GM18909 (cell line): ENCODE measurements around the gene C4orf50.
"Not testable (repeated sequence)": the region's sequence is repeated elsewhere in the genome, so short reads cannot be mapped to it uniquely, and the experiment has no call there.

Source experiments
- ATAC-seq: cut with Tn5 transposase; IDR thresholded peaks from one replicate; pipeline ENCODE4 v1.9.1; 2021; ENCODE audit warnings: mild to moderate bottlenecking; ENCODE audit not compliant: unreplicated experiment, poor library complexity

Gene C4orf50

DNA sequence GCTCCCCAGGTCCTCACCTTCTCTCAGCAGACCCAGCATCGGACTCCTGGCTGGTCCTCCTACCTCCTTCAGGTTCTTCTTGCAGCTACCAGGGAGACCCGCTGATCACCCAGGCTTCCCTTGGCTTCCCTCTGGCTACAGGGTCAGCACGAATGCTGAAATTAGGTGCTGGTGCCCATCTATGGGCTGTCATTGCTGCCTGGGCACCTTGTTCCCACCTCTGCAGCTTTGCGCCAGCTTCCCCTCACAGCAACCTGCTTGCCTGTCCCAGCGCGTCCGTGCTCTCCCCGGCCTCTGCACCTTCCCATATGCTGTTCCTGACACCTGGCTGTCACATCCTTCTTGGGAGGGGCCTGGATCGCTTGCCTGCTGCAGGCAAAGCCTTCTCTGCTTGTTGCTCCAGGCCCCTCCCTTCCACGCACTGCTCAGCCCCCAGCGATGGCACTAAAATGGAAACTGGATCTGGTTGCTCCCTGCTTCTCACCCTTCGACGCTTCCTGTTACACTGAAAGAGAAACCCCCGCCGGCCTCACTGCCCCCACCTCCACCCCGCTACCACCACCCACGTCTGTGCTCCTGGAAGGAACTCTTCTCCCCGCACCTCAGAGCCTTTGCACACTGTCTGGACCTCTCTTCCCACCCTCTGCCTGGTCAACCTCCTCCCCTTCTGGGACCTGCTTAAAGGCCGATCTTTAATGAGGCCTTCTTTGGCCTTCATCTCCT is 22.2 kb downstream of the C4orf50 start:
- no peak for ATAC-seq

GRCh38 chr4:5993876-5994811 is 24.1 kb downstream of the C4orf50 start:
- no peak for ATAC-seq

GRCh38 chr4:5993346-5993745 is 24.9 kb downstream of the C4orf50 start:
- ATAC-seq: not testable (repeated sequence)

GRCh38 chr4:5992828-5993321 is 25.4 kb downstream of the C4orf50 start:
- ATAC-seq: no peak

DNA sequence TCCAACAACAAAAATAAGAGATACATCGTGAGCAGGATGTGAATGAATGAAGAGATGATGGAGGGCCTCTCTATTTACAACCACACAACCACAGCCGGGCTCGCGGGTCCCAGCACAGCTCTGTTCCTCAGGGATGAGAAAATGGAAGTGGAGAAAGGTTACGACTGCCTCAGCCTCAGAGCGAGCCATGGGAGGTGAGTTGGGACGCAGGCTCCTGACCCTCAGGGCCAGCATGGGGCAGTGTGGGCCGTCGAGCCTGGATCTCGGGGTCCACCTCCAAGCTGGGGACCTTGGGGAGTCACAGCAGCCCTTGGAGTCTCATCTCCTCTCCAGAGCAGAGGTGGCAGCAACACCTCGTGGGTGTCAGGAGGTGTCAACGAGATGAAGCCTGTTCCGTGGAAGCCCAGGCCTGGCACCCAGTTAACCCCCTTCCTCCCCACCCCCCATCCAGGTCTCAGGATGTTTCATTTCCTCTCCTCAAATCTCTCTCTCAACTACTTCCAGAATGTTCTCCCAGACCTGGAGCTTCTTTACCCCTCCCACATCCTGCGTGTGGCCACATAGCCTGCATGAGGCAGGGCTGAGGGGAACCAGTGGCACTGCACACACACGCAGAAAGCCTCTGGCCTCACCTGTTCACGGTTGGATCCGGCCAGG is 25.9 kb downstream of the C4orf50 start:
- no peak for ATAC-seq

DNA sequence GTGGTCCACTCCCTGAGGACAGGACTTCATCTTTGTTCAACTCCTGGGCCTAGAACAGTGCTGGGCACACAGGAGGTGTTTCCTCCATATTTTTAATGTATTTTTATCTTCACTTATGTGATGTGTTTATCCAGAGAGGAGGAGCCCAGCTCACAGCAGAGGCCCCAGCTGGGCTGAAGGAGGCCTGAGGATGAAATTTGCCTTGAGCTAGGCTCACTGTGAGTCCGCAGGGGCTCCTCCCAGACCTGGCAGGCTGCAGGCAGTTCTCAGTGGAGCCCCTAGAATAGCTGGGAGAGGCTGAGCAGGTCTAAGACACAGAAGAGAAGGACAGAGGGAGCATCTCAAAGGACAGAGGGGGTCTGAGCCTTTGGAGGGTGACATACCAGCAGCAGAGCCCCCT is 26.8 kb downstream of the C4orf50 start:
- no peak for ATAC-seq

GRCh38 chr4:5990446-5991160 is 27.6 kb downstream of the C4orf50 start:
- ATAC-seq: no peak

- no peak for ATAC-seq
Measured at GRCh38 chr4:5989236-5990225, 28.7 kb downstream of the C4orf50 start.

DNA sequence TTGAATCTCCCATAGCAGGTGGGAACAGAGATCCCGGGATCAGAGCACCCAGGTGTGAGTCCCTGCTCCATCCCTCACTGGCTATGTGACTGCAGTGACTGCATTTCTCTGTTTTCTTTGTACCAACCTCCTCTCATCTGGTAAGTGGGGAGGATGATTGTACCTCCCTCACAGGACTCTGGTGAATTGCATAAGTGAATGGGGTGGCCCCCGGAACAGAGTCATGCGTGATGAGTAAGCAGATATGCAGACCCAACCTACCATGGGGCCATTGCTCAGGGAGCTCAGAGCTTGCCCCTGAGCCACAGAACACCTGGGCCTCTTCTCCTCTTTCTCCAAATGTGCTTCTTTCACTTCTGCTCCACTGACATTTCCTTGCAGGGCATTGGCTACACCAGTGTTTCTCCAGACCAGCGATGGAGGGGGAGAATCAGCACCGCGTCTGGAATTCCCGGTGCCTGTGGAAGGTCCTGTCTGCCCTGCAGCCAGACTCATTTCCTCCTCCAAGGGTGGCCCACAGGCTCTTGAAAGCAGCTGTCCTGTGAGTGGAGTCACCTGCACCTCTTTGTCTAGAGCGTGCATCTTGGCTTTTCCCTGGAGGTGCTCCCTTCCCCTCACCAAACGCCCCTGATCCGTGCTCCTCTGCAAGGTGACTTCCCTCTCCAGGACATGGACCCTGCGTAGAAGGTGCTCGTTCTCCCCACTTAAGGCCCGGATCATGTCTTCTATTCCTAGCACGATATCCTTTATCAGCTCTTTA is 30.0 kb downstream of the C4orf50 start:
- ATAC-seq: no peak

DNA sequence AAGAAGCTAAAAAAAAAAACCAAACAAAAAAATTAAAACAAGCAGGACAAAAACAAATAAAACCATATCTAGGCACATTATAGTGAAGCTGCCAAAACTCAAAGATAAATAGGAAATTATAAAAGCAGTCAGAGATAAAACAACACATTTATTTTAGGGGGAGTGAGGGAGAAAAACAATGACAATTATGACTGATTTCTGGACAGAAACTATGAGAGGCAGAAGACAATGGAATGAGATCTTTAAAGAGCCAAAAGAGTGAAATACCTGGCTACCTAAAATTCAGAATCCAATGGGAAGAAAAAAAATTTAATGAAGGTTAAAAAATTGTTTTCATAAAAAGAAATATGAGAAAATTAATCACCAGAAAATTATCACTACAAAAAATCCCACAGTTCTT is 33.4 kb downstream of the C4orf50 start:
- ATAC-seq: no peak

DNA sequence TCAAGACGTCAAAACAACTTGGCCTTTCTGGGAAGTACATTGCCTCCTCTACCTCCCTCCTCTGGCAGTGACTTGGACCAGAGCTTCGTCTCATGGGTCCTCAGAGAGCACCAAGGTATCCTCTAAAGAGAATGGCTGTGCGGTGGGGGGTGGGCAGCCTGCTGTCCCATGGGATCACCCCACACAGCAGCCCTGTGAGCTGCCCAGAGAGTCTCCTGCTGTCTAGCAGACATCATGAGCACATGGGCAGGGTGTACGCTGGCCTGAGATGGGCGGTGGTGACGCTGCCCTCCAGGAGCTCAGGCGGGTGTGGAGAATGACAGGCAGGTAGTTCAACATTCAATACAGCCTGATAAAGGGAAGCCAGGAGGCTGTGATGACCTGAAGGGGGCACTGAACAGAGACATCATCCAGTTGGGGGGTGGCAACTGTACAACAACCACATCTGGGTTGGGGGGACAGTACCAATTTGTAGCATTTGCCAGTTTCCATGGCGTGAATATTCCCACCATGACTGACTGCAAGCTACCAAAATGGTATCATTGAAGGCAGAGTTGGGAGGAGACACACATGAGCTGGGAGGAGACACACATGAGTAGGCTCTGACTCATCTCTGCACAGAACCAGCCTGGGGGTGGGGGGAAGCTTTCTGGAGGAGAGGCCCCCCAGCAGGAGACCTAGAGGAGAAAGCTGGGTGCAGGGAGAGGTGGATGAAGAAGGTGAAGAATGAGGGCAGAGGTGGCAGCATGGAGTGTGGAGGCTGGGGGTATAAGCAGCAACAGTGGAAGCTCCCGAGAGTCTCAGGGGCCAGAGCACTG is 35.9 kb downstream of the C4orf50 start:
- ATAC-seq: no peak

DNA sequence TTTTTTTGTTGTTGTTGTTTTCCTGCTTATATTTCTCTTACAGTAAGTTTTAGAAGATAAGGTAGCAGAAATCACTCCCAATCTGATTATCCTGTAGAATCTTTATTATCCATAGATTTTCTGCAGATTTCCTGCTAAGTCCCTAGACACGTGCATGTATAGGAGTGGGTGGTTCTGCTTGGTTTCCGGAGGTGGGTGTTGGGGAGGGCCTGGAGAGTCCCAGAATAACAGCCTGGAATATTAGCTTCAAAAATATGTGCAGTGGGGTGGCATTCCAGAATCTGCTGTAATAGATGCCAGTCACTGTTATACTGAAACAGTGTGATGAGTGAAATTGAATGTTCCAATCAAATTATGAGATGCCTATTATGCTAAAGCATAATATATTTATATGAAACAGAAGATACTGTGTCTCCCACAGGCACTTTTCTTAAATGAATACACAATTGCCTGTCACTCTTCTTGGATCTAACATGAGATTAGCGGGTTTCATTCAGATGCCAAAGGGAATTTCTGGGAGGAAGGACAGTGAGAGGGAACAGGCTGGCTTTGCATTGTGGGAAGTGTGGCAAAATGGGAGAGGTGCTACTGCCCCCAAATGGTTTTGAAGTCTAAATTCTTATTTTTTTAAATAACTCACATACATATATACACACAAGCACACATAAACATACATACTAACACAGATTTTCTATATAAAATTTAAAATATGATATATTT is 37.6 kb downstream of the C4orf50 start:
- no peak for ATAC-seq

GRCh38 chr4:5979981-5980380 is 38.2 kb downstream of the C4orf50 start:
- ATAC-seq: no peak

GRCh38 chr4:5976921-5977320 is 41.3 kb downstream of the C4orf50 start:
- no peak for ATAC-seq

- ATAC-seq: no peak
Measured at GRCh38 chr4:5976431-5976830, 41.8 kb downstream of the C4orf50 start.

DNA sequence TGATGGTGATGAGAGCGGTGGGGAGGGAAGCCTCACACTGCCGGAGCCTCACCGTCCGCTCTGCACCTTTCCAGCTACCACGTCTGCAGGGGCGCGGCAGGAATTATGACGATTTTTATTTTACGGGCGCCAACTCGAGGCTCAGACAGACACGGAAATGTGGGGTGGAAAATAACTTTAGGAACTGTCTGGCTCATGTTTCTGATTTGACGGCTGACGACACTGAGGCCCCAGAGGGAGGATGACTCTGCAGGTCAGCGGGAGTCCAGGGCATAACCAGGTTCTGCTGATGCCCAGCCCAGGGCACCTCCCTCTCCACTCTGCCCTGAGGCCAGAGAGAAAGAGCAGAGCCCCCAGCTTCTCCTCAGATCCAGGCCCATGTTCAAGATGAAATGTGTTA is 43.9 kb downstream of the C4orf50 start:
- ATAC-seq: no peak
